Fibroblast of lung (primary cell): ENCODE results near the gene IZUMO4. TPM values are rescaled to one million over a fixed set of nuclear protein-coding genes. Genes with fewer than 3 reads are reported as not detected.

Experiments
- DNase-seq, 2 donors: peaks; one replicate each; pipeline versions ENCODE4 v3.0.0 to v3.0.0-alpha.2; 2010; ENCODE audit warnings: low read depth in 2 of 2
- H2AFZ ChIP-seq: 2 replicates; pipeline ENCODE4 v1.5.1; 2012; ENCODE audit warnings: low read length, control low read depth, inconsistent platforms
- H3K27ac ChIP-seq: 2 replicates; pipeline ENCODE4 v1.5.1; 2011; ENCODE audit warnings: low read length, control low read depth; ENCODE audit not compliant: insufficient read depth
- H3K27me3 ChIP-seq: 2 replicates; pipeline ENCODE4 v1.5.1; 2011; ENCODE audit warnings: mild to moderate bottlenecking, low read length; ENCODE audit not compliant: control insufficient read depth, insufficient read depth
- H3K36me3 ChIP-seq: 2 replicates; pipeline ENCODE4 v1.5.1; 2011; ENCODE audit warnings: low read length; ENCODE audit not compliant: control insufficient read depth, insufficient read depth
- H3K4me1 ChIP-seq: 2 replicates; pipeline ENCODE4 v1.5.1; 2011; ENCODE audit warnings: low read length; ENCODE audit not compliant: control insufficient read depth, insufficient read depth; ENCODE audit errors: extremely low read depth
- H3K4me2 ChIP-seq: 2 replicates; pipeline ENCODE4 v1.5.1; 2011; ENCODE audit warnings: low read length, control low read depth; ENCODE audit not compliant: insufficient read depth; ENCODE audit errors: extremely low read depth
- H3K4me3 ChIP-seq, 4 experiments: fragments of 200-600 bp in 1 of 4; sonication (generic) in 1 of 4; replicated peaks in 1 of 4; 2 replicates each; pipeline ENCODE4 v1.5.1; 2011 to 2016; ENCODE audit warnings: low read length in 4 of 4, low read depth in 3 of 4, mild to moderate bottlenecking in 3 of 4, control low read depth in 2 of 4, inconsistent platforms in 1 of 4, mixed read lengths in 1 of 4; ENCODE audit not compliant: insufficient read depth in 1 of 4; ENCODE audit errors: control extremely low read depth in 1 of 4
- H3K79me2 ChIP-seq: 2 replicates; pipeline ENCODE4 v1.5.1; 2012; ENCODE audit warnings: mild to moderate bottlenecking, low read length, inconsistent platforms; ENCODE audit not compliant: control insufficient read depth, insufficient read depth
- H3K9ac ChIP-seq: 2 replicates; pipeline ENCODE4 v1.5.1; 2011; ENCODE audit warnings: mild to moderate bottlenecking, low read length, control low read depth; ENCODE audit not compliant: insufficient read depth
- H3K9me3 ChIP-seq: 2 replicates; pipeline ENCODE4 v1.5.1; 2012; ENCODE audit warnings: low read depth, low read length; ENCODE audit not compliant: control insufficient read depth, insufficient read depth
- H4K20me1 ChIP-seq: 2 replicates; pipeline ENCODE4 v1.5.1; 2011; ENCODE audit warnings: low read length; ENCODE audit not compliant: control insufficient read depth, insufficient read depth; ENCODE audit errors: extremely low read depth
- CTCF ChIP-seq, 2 donors: IDR thresholded peaks in 1 of 2; conservative IDR thresholded peaks in 1 of 2; 1 replicate in 1 of 2; 2 replicates in 1 of 2; pipeline ENCODE4 v1.5.1; 2011 to 2012; ENCODE audit warnings: low read length in 2 of 2, control low read depth in 1 of 2, inconsistent platforms in 1 of 2, low read depth in 1 of 2, mild to moderate bottlenecking in 1 of 2
- EZH2 ChIP-seq: IDR thresholded peaks from 2 replicates; pipeline ENCODE4 v1.5.1; 2012; ENCODE audit warnings: low read length, control low read depth, mild to moderate bottlenecking; ENCODE audit errors: missing control alignments
- polyA plus RNA-seq, 2 donors: library from polyadenylated mRNA; depleted of rRNA in 1 of 2; stranded (reverse) in 1 of 2; unstranded in 1 of 2; fragments of >200 nt; gene quantifications; 2 replicates each; pipeline ENCODE4 v1.2.1, GENCODE V29; 2011 to 2012; ENCODE audit warnings: missing spikeins in 1 of 2
- total RNA-seq: library from RNA; depleted of rRNA; stranded (reverse); fragments of >200 nt; gene quantifications from 2 replicates; pipeline ENCODE4 v1.2.1, GENCODE V29; 2014

Gene IZUMO4
- total and polyA plus RNA-seq, 2 donors (not counting 1 experiment from before 2014, with no cell fraction given) = 0.56 to 1.3 TPM

- Histone ChIP-seq H3K79me2 (no peaks in the 10 kb centered on the region), H3K9ac (no peak overlapping the region), H3K9me3 (no peaks in the 10 kb centered on the region), H3K27ac (no peak overlapping the region), H3K4me1 (peaks cover 33% of the 10 kb centered on the region), H3K36me3 (no peaks in the 10 kb centered on the region), H4K20me1 (no peaks in the 10 kb centered on the region), H3K4me2 (no peak overlapping the region), H3K27me3 (no peaks in the 10 kb centered on the region), H2AFZ (no peak overlapping the region), H3K4me3 (no peak overlapping the region)
- TF ChIP-seq CTCF (conservative IDR thresholded peaks at IDR 0.05 in 1 of 2, IDR thresholded peaks at IDR 0.05 in 1 of 2; ENCODE audit: low read depth in 1 of 2, low read length in 2 of 2) (no peak), EZH2 (no peak)
- DNase-seq = no peak
Measured at GRCh38 chr19:2063824-2064223, 32.9 kb upstream of the IZUMO4 start.

DNA sequence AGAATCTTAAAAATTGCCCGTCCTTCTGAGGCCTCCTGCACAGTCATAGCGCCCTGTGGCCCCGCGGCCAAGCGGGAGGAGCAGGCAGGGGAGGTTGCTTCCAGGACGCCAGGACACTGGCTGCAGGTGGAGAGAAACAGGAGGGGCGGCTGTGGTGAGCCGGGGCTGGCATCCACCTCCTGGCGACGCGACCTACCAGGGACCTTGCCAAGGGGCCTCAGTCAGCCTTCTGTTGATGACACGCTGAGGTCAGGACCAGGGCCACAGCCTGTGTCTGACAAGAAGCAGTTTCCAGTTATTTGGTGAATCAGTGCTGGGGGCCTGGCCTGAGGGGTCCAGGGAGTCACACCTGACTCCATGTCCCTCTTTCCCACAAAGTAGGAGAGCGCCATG lies 32.3 kb upstream of the IZUMO4 start:
- Histone ChIP-seq H3K4me3 (no peak overlapping the region), H2AFZ (peak overlapping the region; percentile 96)

GRCh38 chr19:2064788-2065524 lies 31.8 kb upstream of the IZUMO4 start:
- peak overlapping the region; percentile 68 for H3K4me2 ChIP-seq
- no peaks in the 10 kb centered on the region for H4K20me1 ChIP-seq
- peak overlapping the region; percentile 68 for H3K27ac ChIP-seq
- TF ChIP-seq EZH2 = no peak
- H3K27me3 ChIP-seq = no peaks in the 10 kb centered on the region
- H3K79me2 ChIP-seq = no peaks in the 10 kb centered on the region
- DNase-seq = no peak
- no peaks in the 10 kb centered on the region for H3K9me3 ChIP-seq
- H3K36me3 ChIP-seq = no peaks in the 10 kb centered on the region
- H3K4me1 ChIP-seq = peaks cover 26% of the 10 kb centered on the region
- peak overlapping the region; percentile 42 for H3K9ac ChIP-seq
- H3K4me3 ChIP-seq = no peak overlapping the region
- peak overlapping the region; percentile 96 for H2AFZ ChIP-seq

More for the DNA sequence above, 32.3 kb upstream of the IZUMO4 start:
- H3K27me3 ChIP-seq = no peaks in the 10 kb centered on the region
- DNase-seq = no peak
- H3K9me3 ChIP-seq = no peaks in the 10 kb centered on the region
- H3K4me2 ChIP-seq = peak overlapping the region; percentile 68
- H3K36me3 ChIP-seq = no peaks in the 10 kb centered on the region
- H3K9ac ChIP-seq = peak overlapping the region; percentile 42
- H3K4me1 ChIP-seq = peaks cover 30% of the 10 kb centered on the region
- peak overlapping the region; percentile 68 for H3K27ac ChIP-seq
- TF ChIP-seq CTCF (conservative IDR thresholded peaks at IDR 0.05 in 1 of 2, IDR thresholded peaks at IDR 0.05 in 1 of 2; ENCODE audit: low read depth in 1 of 2, low read length in 2 of 2) = no peak
- no peak for TF ChIP-seq EZH2
- no peaks in the 10 kb centered on the region for H4K20me1 ChIP-seq
- H3K79me2 ChIP-seq = no peaks in the 10 kb centered on the region
